HFFc6 (cell line): ENCODE measurements around the gene CDK6. TPM values are rescaled to one million over a fixed set of nuclear protein-coding genes. Genes with fewer than 3 reads are reported as not detected.
"Not testable (repeated sequence)": the region's sequence is repeated elsewhere in the genome, so short reads cannot be mapped to it uniquely, and the experiment has no call there.

Experiments used
- DNase-seq: peaks from one replicate; pipeline ENCODE4 v3.0.0-alpha.2; 2018
- H3K27ac Mint-ChIP-seq: 2 replicates; pipeline ENCODE4 v1.8.0; 2020; ENCODE audit warnings: mild to moderate bottlenecking, mixed read lengths
- H3K27me3 Mint-ChIP-seq: 2 replicates; pipeline ENCODE4 v1.8.0; 2021; ENCODE audit warnings: mild to moderate bottlenecking, moderate library complexity, mixed read lengths; ENCODE audit not compliant: insufficient read depth
- H3K36me3 Mint-ChIP-seq: 2 replicates; pipeline ENCODE4 v1.8.0; 2021; ENCODE audit warnings: low read depth, mixed read lengths
- H3K4me1 Mint-ChIP-seq: 2 replicates; pipeline ENCODE4 v1.8.0; 2020; ENCODE audit warnings: low read depth, mixed read lengths
- H3K4me3 Mint-ChIP-seq: 2 replicates; pipeline ENCODE4 v1.8.0; 2020; ENCODE audit warnings: mild to moderate bottlenecking, moderate library complexity, mixed read lengths
- H3K9me3 Mint-ChIP-seq: 2 replicates; pipeline ENCODE4 v1.8.0; 2020; ENCODE audit warnings: mild to moderate bottlenecking, mixed read lengths
- CTCF ChIP-seq: fragments of 200-600 bp; sonication (generic); IDR thresholded peaks from 2 replicates; pipeline ENCODE4 v1.5.0; 2021; ENCODE audit warnings: antibody characterized with exemption, mild to moderate bottlenecking
- total RNA-seq, 6 experiments: library from RNA; stranded (reverse); fragmentation: NEBNext Ultra II Directional; extraction: Animal tissue kit (Norgen Biotek cat#: 25700); gene quantifications; 2 replicates in 1 of 6; 3 replicates in 5 of 6; pipeline ENCODE4 v1.2.3, GENCODE V29; 2021

CDK6 gene
- total RNA-seq, 6 experiments from 2014 or later = 54.5 to 90.0 (median 58.9) TPM

- Mint-ChIP-seq H3K4me1 (peaks cover 36% of the 10 kb centered on the region), H3K36me3 (peaks cover 14% of the 10 kb centered on the region; the same call in 1 of the 2 replicates), H3K27me3 (peaks cover 3% of the 10 kb centered on the region), H3K9me3 (no peaks in the 10 kb centered on the region), H3K27ac (0 out of 2 replicates have a peak overlapping the region, but pooled peaks have one; percentile 21), H3K4me3 (no peak overlapping the region)
- no peak for TF ChIP-seq CTCF
- no peak for DNase-seq
These were observed 227.7 kb downstream of the CDK6 start for GRCh38 chr7:92608380-92609322.

GRCh38 chr7:92606985-92607384, 229.4 kb downstream of the CDK6 start:
- H3K36me3 Mint-ChIP-seq = peaks cover 14% of the 10 kb centered on the region; the same call in 1 of the 2 replicates
- H3K27me3 Mint-ChIP-seq = peaks cover 3% of the 10 kb centered on the region
- no peak overlapping the region for H3K27ac Mint-ChIP-seq
- no peaks in the 10 kb centered on the region for H3K9me3 Mint-ChIP-seq
- H3K4me1 Mint-ChIP-seq = peaks cover 36% of the 10 kb centered on the region
- 0 out of 2 replicates have a peak overlapping the region, but pooled peaks have one; percentile 9 for H3K4me3 Mint-ChIP-seq
- no peak for DNase-seq
- TF ChIP-seq CTCF = no peak

- TF ChIP-seq CTCF = 0 out of 2 replicates have a peak, but pooled peaks have one; percentile 20
- DNase-seq, H3K27ac Mint-ChIP-seq, H3K27me3 Mint-ChIP-seq, H3K4me3 Mint-ChIP-seq, H3K9me3 Mint-ChIP-seq: not testable (repeated sequence)
- Mint-ChIP-seq H3K36me3 (peaks cover 10% of the 10 kb centered on the region; the same call in 1 of the 2 replicates), H3K4me1 (peaks cover 20% of the 10 kb centered on the region)
These were observed 231.9 kb downstream of the CDK6 start for GRCh38 chr7:92604517-92604916.

- no peaks in the 10 kb centered on the region for H3K9me3 Mint-ChIP-seq
- no peak for TF ChIP-seq CTCF
These were observed 233.3 kb downstream of the CDK6 start for GRCh38 chr7:92603089-92603445.

GRCh38 chr7:92602352-92603088, 233.9 kb downstream of the CDK6 start:
- H3K4me3 Mint-ChIP-seq = peak overlapping the region; percentile 9; the same call in 1 of the 2 replicates
- H3K27me3 Mint-ChIP-seq = peaks cover 2% of the 10 kb centered on the region
- peak overlapping the region; percentile 51 for H3K27ac Mint-ChIP-seq
- H3K9me3 Mint-ChIP-seq = no peaks in the 10 kb centered on the region
- DNase-seq = no peak
- no peak for TF ChIP-seq CTCF
- peaks cover 8% of the 10 kb centered on the region; the same call in 1 of the 2 replicates for H3K36me3 Mint-ChIP-seq
- H3K4me1 Mint-ChIP-seq = peaks cover 17% of the 10 kb centered on the region

More at GRCh38 chr7:92603089-92603445, 233.3 kb downstream of the CDK6 start:
- Mint-ChIP-seq H3K27ac (peak overlapping the region; percentile 51), H3K27me3 (peaks cover 3% of the 10 kb centered on the region), H3K36me3 (peaks cover 8% of the 10 kb centered on the region; the same call in 1 of the 2 replicates), H3K4me3 (no peak overlapping the region), H3K4me1 (peaks cover 17% of the 10 kb centered on the region)
- no peak for DNase-seq
